ENCODE measurements around the gene ADAMTS20.

Gene ADAMTS20

DNA sequence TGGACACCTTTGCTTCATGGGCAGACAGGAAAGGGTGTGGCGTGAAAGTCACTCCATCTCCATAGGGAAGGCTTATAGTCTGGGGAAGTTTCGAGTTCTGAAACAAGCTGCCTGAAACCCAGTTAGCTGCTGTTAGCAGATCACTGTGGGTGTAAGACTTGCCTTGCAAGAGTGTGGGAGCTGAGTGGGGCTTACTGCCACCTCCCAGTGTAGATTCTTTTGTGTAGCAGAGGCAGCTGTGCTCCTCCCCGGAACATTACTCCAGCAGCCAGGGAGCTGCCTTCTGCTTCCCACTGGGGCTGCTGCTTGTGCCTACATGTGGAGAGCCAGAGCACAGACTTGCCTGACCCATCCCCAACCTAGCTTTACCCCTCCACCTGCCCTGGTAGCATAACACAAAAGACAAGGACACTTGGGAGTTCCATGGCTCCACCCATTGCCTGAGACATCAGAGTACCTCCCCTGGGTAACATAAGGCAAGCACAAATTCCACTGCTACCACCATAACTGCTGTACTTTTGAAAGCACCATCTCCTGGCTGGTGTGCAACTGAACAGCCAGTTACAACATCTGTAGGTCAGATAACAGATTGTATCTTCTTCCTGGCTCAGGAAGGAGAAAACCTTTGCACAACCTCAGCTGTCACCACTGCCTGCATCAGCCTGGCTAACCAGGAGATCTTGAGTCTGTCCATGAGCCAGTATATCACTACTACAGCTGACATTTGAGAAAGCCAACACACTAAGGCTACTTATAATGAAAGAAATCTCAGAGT, 69.5 kb downstream of the ADAMTS20 start:
- no peak for DNase-seq

DNA sequence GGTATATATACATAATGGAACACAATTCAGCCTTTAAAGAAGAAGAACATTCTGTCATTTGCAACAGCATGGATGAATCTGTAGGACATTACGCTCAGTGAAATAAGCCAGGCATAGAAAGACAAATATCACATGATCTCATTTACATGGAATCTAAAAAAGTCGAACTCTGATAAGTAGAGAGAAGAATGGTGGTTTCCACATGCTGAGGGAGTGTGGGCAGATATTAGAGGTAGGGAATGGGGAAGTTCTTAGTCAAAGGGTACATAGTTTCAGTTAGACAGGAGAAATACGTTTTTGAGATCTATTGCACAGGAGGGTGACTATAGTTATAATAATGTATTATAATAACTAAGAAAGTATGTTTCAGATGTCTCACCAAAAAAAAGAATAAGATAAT, 71.4 kb downstream of the ADAMTS20 start:
- no peak for DNase-seq

DNA sequence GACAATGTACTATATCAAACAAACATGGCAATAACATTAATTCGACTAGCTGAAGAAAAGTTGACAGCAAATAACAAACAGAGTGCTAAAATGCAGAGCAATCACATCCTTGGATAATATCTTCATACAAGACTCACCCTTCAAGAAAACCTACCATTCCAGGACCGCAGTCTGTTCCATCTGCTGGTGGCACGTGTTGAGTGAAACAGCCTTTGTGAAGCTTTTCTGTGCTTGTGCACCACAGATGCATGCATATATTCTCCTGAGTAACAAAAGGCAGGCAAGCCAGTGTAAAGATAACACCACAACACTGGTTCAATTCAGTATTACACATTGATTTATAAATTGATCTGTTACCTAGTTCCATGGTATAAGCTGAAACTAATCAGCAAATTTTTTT, 89.3 kb downstream of the ADAMTS20 start:
- DNase-seq = no peak

DNA sequence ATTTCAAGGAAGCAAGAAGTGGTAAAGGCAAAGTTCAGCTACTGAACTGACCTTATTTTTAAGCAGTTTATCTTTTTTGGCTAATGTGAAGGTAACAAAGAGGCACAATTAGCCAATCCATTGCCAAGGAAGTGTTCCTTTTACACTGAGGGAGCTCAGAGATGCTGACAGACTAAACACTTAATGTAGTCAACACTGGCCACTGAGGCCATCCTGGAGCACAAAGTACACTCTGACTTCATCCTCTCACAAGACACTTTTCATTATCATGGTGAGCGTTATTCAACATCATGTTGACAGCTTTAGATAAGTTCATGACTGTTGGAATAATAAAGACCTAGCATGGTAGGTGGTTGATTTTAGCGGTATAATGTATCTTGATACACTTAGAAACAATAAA, 89.9 kb downstream of the ADAMTS20 start:
- no peak for DNase-seq

DNA sequence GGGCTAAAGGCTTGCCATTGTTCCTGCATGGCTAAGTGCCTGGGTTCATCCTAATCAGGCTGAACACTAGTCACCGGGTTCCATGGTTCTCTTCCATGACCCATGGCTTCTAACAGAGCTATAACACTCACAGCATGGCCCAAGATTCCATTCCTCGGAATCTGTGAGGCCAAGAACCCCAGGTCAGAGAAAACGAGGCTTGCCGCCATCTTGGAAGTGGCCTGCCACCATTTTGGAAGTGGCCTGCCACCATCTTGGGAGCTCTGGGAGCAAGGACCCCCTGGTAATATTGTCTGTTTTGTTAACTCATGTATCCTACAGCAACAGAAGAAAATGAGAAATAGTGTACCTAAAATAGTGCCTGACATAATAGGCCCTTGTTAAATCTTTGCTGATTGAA, 92.7 kb downstream of the ADAMTS20 start:
- DNase-seq = no peak

DNA sequence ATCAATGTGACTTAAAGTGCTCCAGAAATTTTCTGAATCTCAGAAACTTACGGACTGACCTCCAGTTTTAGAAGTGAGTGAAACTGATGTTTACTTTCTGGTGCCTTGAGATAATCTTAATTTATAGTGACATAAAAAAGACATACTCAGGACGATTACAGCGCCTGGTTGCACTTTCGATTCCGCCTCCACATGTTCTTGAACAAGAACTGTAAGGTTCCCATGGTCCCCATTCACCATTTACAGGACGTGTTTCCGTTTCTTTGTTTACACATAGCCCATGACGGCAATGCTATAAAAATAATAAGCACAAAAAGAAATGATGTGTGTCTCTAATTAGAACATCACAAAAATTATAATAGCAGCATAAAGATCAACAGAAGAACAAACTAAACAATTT, 98.2 kb downstream of the ADAMTS20 start:
- no peak for DNase-seq

DNA sequence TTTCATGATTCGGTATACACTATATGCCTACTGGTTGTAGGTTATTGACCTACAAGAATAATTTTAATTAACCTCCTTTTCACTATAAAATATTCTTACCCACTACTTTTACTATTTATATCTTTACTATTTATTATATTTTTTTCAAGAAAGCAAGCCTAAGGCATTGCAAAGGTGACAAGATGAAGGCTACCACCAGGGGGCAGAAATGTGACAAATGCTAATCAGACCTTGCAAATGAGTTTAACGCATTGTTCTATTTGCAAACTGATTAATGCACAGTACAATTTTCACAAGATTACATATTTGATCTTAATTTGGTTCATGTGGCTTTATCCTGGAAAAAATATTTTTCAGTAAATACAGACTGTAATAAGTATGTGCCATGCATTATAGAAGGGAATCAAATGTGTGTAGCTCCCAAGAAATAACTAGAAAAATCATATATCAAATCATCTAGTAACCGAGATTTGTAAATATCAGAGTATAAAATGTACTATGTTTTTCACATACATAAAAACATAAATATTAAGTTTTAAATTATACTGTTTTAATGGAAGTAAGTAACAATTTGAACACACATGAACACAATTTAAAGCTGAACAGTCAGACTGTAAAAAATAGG, 107.0 kb downstream of the ADAMTS20 start:
- peak; percentile 44 for DNase-seq

- DNase-seq = no peak
Observed at GRCh38 chr12:43436597-43436996, 115.4 kb downstream of the ADAMTS20 start.

GRCh38 chr12:43434614-43435013, 117.4 kb downstream of the ADAMTS20 start:
- no peak for DNase-seq

- DNase-seq = no peak
Observed at GRCh38 chr12:43428088-43428600, 123.9 kb downstream of the ADAMTS20 start.

GRCh38 chr12:43425361-43425760, 126.6 kb downstream of the ADAMTS20 start:
- no peak for DNase-seq

DNA sequence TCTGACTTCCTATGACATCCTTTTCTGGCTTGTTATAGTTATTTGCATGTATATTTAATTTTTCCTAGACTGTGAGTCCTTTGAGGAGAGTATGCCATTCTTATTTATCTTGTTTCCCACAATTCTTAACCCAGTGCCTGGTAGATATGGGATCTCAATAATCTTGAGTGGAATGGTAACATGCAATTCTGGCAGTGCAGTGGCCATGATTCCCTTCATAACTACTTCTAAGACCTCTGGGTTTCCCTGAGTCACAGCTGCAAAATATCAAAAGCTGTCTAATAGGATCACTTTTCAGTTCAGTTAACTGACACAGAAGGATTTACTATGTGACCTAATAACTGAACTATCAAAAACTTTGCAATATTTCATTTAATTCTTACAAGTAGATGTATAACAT, 135.0 kb downstream of the ADAMTS20 start:
- DNase-seq = no peak

GRCh38 chr12:43407816-43408645, 144.0 kb downstream of the ADAMTS20 start:
- DNase-seq = no peak

DNA sequence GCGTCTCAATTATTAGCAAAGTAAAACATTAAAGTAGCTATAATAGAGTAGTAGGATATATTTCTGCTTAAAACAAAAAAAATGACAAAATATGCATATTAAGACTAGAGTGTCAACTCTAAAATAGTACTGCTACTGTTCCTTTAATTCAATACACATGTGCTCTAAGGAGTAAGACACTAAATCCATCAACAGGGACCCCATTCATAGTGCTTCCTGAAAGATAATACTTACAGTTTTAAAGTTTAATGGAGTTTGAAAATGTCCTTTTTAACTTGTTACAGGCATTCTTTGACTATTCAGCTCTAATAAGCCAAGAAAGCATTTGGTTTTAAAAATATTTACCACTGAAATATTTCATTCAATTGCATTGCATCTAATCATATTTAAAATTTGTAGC, 145.2 kb downstream of the ADAMTS20 start:
- no peak for DNase-seq

DNA sequence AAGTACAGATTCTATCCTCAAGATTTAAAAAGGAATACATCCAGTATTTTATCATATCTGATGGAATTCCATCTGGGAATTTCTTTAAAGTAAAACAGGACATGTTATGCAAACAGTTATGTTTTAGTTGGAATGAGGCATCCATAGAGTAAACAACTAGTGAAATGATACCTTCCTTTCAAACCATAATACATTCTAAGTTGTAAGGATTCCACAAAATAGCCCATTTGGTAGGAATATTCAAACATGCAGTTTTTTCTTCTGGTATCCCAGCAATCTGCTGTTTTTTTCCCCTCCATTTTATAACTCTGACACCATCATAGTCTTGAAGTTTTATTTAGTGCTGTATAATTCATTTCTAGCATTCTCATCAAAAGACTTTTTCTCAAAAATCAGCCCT, 149.6 kb downstream of the ADAMTS20 start:
- no peak for DNase-seq

- DNase-seq = no peak
Observed at GRCh38 chr12:43401096-43401495, 150.9 kb downstream of the ADAMTS20 start.

GRCh38 chr12:43396671-43397070, 155.3 kb downstream of the ADAMTS20 start:
- no peak for DNase-seq

GRCh38 chr12:43392116-43392515, 159.9 kb downstream of the ADAMTS20 start:
- DNase-seq = no peak

DNA sequence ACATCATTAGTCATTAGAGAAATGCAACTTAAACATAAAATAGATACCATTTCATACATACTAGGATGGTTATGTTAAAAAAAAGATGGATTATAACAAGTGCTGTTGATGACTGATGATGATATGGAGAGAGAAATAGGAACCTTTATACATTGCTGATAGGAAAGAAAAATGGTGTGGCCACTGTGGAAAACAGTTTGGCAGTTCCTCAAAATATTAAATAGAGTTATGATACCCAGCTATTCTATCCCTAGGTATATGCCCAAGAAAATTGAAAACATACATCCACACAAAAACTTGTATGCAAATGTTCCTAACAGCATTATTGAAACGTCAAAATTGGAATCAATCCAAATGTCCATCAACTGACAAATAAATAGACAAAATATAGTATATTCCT, 170.1 kb downstream of the ADAMTS20 start:
- DNase-seq = no peak

DNA sequence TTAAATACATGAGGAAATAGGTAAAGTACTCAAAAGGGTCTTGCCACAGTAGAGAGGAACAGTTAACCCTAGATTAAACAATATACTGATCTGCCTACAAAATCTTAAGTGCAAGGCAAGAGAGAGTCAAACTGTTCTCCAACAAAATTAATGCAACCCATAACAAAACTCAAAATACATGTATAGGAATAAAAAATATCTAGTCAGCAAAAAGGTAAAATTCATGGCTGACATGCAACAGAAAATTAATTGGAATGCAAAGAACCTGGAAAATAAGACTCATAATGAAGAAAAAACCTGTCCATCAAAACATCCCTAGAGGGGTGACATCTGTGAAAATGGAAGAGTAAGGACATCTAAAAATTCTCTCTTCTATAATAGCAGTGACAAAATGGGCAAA, 173.6 kb downstream of the ADAMTS20 start:
- no peak for DNase-seq

DNA sequence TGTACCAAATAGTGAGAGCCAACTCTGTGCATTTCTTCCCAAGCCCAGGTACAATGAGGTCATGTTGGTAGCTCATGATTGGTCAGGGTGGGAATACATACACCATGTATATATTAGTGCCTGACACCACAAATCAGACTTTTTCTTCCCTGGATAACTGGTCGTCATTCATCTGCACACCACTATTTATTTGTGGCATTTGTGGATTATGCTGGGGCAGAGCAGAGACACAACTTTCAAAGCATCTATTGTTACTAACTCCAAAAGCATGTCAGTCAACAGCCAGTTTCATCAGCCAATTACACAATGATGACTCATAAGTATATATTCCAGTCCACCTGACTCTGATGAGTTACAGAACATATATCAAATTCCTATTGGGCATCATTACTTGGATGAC, 181.7 kb downstream of the ADAMTS20 start:
- DNase-seq = peak; percentile 60

GRCh38 chr12:43362910-43363694, 188.9 kb downstream of the ADAMTS20 start:
- peak; percentile 6 for DNase-seq

Data from EL (cell line).